Uterus (tissue), 2 donors: ENCODE measurements around the gene TEX264.

ENCODE experiments used
- CTCF ChIP-seq, 4 experiments: fragments of 200-600 bp in 2 of 4; fragments of 450-650 bp in 2 of 4; sonication (generic) in 2 of 4; IDR thresholded peaks; one replicate each; pipeline ENCODE4 v1.5.1; 2016 to 2019; ENCODE audit warnings: antibody characterized with exemption in 4 of 4, mild to moderate bottlenecking in 2 of 4, moderate library complexity in 1 of 4
- POLR2A ChIP-seq, 2 donors: fragments of 450-650 bp; IDR thresholded peaks; one replicate each; pipeline ENCODE4 v1.6.1; 2016; ENCODE audit warnings: antibody characterized with exemption in 2 of 2, mild to moderate bottlenecking in 1 of 2, moderate library complexity in 1 of 2

DNA sequence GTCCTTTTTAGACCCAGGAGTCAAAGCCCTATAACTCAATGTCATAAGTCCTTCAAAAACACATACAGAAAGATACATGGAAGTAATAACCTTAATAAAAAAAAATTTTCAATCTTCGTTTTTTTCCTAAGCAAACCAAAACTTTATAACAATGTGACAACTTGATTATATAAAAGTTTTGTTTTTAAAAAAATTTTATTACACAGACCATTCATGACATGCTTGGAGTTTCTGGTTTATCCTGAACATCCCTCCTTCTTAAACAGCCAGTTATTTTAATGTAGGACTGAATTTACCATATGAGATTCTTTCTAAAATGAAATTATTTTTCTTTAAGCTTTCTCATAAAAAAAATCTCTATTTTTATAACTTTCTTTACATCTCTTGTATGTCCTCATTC lies 77.3 kb downstream of the TEX264 start:
- no peak for TF ChIP-seq CTCF (IDR thresholded peaks at IDR 0.05)
- TF ChIP-seq POLR2A (IDR thresholded peaks at IDR 0.05) = no peak
